GM12873 (cell line): ENCODE measurements around the gene ERCC6.

Source experiments
- TF ChIP-seq, protein P1 (sequence below): IDR thresholded peaks from 2 replicates; pipeline ENCODE4 v1.5.1; 2012; ENCODE audit warnings: low read depth, mild to moderate bottlenecking, moderate library complexity, low read length, control low read depth; ENCODE audit not compliant: insufficient read depth; ENCODE audit errors: missing control alignments

Gene ERCC6

DNA sequence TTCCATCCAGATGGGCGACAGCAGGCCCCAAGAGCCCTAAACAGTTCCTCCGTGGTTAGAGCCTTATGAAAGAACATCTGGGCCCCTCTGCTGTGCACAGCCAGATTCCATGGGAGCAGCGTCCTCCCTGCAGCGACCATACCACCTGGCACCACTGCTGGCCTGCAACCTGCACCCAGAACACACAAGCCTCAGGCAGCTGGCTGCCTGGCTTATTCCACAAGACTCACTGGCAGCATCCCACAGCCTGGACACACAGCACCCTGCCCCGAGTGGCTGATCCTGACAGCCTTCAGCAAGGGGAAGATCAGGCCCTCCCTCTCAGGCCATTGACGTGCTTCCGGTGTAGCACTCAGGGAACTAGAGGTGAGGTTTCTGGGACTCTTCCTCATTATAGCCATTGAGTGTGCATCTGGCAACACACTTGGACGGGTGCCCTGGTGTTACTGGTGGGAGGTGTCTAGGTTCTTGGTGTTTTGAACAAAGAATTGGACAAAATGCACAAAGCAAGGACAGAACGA, 33.7 kb upstream of the ERCC6 start:
- TF ChIP-seq, protein P1, sequence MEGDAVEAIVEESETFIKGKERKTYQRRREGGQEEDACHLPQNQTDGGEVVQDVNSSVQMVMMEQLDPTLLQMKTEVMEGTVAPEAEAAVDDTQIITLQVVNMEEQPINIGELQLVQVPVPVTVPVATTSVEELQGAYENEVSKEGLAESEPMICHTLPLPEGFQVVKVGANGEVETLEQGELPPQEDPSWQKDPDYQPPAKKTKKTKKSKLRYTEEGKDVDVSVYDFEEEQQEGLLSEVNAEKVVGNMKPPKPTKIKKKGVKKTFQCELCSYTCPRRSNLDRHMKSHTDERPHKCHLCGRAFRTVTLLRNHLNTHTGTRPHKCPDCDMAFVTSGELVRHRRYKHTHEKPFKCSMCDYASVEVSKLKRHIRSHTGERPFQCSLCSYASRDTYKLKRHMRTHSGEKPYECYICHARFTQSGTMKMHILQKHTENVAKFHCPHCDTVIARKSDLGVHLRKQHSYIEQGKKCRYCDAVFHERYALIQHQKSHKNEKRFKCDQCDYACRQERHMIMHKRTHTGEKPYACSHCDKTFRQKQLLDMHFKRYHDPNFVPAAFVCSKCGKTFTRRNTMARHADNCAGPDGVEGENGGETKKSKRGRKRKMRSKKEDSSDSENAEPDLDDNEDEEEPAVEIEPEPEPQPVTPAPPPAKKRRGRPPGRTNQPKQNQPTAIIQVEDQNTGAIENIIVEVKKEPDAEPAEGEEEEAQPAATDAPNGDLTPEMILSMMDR, result no peak

- TF ChIP-seq, protein P1, result no peak
Observed at GRCh38 chr10:49571388-49571787, 32.5 kb upstream of the ERCC6 start.

DNA sequence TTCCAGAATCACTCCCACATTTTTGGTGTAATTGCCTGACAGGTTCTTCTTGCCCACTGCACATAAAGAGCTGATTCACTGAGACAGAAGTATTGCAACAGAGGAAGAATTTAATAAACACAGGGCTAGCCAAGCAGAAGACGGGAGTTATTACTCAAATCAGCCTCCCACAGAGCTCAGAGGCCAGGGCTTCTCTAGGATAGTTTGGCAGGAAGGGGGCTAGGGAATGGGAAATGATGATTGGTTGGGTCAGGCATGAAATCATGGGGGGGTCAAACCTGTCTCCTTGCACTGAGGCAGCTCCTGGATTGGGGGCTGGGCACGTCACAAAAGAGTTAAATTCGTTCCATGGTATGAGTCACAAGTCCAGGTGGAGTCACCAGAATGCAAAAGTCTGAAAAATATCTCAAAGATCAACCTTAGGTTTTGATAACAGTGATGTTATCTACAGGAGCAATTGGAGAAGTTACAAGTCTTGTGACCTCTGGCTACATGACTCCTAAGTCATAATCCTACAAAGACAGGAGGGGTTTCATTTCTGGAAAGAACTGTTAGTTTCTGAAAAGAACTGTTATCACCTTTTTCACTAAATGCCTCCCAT, 30.2 kb upstream of the ERCC6 start:
- TF ChIP-seq, protein P1, result no peak

GRCh38 chr10:49568235-49568634, 29.3 kb upstream of the ERCC6 start:
- TF ChIP-seq, protein P1, result no peak

DNA sequence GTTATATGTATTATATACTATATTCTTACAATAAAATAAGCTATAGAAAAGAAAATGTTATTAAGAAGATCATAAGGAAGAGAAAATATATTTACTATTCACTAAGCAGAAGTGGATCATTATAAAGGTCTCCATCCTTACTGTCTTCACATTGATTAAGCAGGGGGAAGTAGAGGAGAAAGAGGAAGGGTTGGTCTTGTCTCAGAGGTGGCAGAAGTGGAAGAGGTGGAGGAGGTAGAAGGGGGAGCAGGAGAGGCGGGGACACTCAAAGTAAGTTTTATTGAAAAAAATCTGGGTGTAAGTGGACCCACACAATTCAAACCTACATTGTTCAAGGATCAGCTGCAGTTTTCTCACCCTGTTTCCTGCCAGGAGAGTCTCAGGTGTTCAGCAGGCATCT, 28.9 kb upstream of the ERCC6 start:
- TF ChIP-seq, protein P1, result no peak

DNA sequence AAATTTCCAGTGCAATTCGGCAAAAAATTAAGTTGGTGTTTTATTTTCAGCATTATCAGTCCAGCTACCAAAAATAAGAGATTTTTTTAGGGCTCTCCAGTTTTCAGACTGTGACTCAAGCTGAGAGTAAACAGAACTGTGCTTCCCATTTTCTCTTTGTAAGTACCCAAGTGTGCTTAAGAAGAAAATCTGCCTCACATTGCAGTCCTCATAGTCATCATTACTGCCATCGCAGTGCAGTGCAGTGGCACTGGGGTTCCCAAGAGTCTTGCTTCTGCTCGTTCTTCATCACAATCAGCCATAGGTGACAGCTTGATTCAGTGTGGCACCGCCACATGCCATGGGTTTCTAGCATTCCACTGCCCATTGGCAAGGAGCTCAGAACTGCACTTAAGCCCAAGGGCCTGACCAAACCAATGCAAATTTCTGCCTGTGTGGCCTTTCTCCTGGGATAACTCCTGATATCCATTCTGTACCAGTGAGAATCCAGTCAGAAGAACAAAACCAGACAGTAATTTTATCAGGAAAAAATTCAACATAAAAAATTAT, 25.6 kb upstream of the ERCC6 start:
- TF ChIP-seq, protein P1, result no peak

- TF ChIP-seq, protein P1, result no peak
Observed at GRCh38 chr10:49562893-49563292, 24.0 kb upstream of the ERCC6 start.
